ENCODE measurements around the gene HECW1.

DNA sequence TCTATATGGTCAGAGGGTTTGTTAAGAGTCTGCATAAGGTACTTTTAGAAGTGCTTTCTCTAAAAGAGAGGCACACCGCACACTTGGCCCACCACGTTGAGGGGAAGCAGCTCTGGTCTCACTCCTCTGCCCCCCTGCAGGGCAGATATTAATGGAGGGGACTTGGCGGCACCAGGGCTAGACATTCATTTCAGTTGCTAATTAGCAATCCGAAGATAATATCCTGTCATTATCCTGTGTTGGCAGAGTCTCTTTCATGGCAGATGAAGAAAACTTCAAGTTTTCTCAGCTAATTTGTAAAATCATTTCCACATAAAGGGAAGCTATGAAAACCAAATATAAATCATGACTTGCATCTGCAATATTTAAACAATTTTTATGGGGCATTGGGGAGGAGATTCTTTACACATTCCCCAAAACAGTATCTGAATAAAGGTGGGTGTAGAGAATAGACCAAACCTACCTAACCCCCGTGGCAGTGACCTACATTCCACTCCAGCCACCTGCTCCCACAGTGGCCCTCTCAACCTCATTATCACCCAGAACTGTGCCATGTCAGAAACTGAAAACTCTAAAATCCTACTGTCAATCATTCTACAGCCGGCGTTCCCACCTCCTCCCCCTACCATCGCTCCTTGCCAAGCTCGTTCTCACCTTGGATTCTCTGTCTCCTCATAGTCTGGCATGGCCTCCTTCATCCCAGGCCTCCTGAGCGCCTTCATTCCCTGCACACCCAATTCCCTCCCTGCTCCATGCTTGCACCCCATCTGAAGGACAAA is 416.3 kb downstream of the HECW1 start:
- TF ChIP-seq, protein P1, sequence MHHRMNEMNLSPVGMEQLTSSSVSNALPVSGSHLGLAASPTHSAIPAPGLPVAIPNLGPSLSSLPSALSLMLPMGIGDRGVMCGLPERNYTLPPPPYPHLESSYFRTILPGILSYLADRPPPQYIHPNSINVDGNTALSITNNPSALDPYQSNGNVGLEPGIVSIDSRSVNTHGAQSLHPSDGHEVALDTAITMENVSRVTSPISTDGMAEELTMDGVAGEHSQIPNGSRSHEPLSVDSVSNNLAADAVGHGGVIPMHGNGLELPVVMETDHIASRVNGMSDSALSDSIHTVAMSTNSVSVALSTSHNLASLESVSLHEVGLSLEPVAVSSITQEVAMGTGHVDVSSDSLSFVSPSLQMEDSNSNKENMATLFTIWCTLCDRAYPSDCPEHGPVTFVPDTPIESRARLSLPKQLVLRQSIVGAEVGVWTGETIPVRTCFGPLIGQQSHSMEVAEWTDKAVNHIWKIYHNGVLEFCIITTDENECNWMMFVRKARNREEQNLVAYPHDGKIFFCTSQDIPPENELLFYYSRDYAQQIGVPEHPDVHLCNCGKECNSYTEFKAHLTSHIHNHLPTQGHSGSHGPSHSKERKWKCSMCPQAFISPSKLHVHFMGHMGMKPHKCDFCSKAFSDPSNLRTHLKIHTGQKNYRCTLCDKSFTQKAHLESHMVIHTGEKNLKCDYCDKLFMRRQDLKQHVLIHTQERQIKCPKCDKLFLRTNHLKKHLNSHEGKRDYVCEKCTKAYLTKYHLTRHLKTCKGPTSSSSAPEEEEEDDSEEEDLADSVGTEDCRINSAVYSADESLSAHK (CRISPR knock-in tag; IDR thresholded peaks at IDR 0.05; ENCODE audit: borderline replicate concordance): no peak
- TF ChIP-seq ZNF577 (CRISPR knock-in tag; IDR thresholded peaks at IDR 0.05; ENCODE audit: borderline replicate concordance, low read depth) (no peak), NFKB2 (CRISPR knock-in tag; IDR thresholded peaks at IDR 0.05; ENCODE audit: borderline replicate concordance) (no peak), POLR2AphosphoS2 (IDR thresholded peaks at IDR 0.05; ENCODE audit: low read depth, low read length) (no peak), ZNF780A (CRISPR knock-in tag; IDR thresholded peaks at IDR 0.05) (no peak), ZFP82 (CRISPR knock-in tag; IDR thresholded peaks at IDR 0.05; ENCODE audit: borderline replicate concordance) (no peak), ARNT (IDR thresholded peaks at IDR 0.05) (no peak), PAX8 (CRISPR knock-in tag; IDR thresholded peaks at IDR 0.05; ENCODE audit: borderline replicate concordance) (no peak)
- TF ChIP-seq, protein P2, sequence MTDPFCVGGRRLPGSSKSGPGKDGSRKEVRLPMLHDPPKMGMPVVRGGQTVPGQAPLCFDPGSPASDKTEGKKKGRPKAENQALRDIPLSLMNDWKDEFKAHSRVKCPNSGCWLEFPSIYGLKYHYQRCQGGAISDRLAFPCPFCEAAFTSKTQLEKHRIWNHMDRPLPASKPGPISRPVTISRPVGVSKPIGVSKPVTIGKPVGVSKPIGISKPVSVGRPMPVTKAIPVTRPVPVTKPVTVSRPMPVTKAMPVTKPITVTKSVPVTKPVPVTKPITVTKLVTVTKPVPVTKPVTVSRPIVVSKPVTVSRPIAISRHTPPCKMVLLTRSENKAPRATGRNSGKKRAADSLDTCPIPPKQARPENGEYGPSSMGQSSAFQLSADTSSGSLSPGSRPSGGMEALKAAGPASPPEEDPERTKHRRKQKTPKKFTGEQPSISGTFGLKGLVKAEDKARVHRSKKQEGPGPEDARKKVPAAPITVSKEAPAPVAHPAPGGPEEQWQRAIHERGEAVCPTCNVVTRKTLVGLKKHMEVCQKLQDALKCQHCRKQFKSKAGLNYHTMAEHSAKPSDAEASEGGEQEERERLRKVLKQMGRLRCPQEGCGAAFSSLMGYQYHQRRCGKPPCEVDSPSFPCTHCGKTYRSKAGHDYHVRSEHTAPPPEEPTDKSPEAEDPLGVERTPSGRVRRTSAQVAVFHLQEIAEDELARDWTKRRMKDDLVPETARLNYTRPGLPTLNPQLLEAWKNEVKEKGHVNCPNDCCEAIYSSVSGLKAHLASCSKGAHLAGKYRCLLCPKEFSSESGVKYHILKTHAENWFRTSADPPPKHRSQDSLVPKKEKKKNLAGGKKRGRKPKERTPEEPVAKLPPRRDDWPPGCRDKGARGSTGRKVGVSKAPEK (CRISPR knock-in tag; IDR thresholded peaks at IDR 0.05; ENCODE audit: borderline replicate concordance): no peak
- TF ChIP-seq, protein P3, sequence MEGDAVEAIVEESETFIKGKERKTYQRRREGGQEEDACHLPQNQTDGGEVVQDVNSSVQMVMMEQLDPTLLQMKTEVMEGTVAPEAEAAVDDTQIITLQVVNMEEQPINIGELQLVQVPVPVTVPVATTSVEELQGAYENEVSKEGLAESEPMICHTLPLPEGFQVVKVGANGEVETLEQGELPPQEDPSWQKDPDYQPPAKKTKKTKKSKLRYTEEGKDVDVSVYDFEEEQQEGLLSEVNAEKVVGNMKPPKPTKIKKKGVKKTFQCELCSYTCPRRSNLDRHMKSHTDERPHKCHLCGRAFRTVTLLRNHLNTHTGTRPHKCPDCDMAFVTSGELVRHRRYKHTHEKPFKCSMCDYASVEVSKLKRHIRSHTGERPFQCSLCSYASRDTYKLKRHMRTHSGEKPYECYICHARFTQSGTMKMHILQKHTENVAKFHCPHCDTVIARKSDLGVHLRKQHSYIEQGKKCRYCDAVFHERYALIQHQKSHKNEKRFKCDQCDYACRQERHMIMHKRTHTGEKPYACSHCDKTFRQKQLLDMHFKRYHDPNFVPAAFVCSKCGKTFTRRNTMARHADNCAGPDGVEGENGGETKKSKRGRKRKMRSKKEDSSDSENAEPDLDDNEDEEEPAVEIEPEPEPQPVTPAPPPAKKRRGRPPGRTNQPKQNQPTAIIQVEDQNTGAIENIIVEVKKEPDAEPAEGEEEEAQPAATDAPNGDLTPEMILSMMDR (CRISPR knock-in tag; IDR thresholded peaks at IDR 0.05): no peak

Measured in HepG2 (cell line).